ENCODE data around the gene PRCC.
A peak's percentile ranks its signal among the peaks of the same experiment; 100 is the strongest.

GRCh38 chr1:156751451-156751756, 15.9 kb upstream of the PRCC start, which contains the start of gene HDGF:
- TF ChIP-seq POLR2AphosphoS5 (IDR thresholded peaks at IDR 0.05; ENCODE audit: low read depth, low read length) (no peak), TAF1 (IDR thresholded peaks at IDR 0.05; ENCODE audit: borderline replicate concordance, insufficient read depth, low read length) (peak; percentile 23; the same call in 1 of the 2 replicates)
- TF ChIP-seq, protein P1, sequence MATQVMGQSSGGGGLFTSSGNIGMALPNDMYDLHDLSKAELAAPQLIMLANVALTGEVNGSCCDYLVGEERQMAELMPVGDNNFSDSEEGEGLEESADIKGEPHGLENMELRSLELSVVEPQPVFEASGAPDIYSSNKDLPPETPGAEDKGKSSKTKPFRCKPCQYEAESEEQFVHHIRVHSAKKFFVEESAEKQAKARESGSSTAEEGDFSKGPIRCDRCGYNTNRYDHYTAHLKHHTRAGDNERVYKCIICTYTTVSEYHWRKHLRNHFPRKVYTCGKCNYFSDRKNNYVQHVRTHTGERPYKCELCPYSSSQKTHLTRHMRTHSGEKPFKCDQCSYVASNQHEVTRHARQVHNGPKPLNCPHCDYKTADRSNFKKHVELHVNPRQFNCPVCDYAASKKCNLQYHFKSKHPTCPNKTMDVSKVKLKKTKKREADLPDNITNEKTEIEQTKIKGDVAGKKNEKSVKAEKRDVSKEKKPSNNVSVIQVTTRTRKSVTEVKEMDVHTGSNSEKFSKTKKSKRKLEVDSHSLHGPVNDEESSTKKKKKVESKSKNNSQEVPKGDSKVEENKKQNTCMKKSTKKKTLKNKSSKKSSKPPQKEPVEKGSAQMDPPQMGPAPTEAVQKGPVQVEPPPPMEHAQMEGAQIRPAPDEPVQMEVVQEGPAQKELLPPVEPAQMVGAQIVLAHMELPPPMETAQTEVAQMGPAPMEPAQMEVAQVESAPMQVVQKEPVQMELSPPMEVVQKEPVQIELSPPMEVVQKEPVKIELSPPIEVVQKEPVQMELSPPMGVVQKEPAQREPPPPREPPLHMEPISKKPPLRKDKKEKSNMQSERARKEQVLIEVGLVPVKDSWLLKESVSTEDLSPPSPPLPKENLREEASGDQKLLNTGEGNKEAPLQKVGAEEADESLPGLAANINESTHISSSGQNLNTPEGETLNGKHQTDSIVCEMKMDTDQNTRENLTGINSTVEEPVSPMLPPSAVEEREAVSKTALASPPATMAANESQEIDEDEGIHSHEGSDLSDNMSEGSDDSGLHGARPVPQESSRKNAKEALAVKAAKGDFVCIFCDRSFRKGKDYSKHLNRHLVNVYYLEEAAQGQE (IDR thresholded peaks at IDR 0.05; ENCODE audit: insufficient read depth in 1 of 2, low read depth in 2 of 2, low read length in 2 of 2): no peak
